GM23248 (cell line): ENCODE results near the gene GDNF.

ENCODE experiments used
- EZH2 ChIP-seq: fragments of 200-600 bp; sonication (generic); IDR thresholded peaks from 2 replicates; pipeline ENCODE4 v1.6.1; 2018; ENCODE audit warnings: antibody characterized with exemption, mild to moderate bottlenecking; ENCODE audit not compliant: insufficient read depth, poor library complexity, severe bottlenecking
- EZH2phosphoT487 ChIP-seq: fragments of 200-600 bp; sonication (generic); IDR thresholded peaks from 2 replicates; pipeline ENCODE4 v1.6.1; 2018; ENCODE audit warnings: antibody characterized with exemption, moderate library complexity, mild to moderate bottlenecking, low read depth; ENCODE audit not compliant: insufficient read depth

- TF ChIP-seq EZH2 (no peak), EZH2phosphoT487 (no peak)
Observed at GRCh38 chr5:37871023-37871815, 31.4 kb upstream of the GDNF start.
